Mammary epithelial cell (primary cell): Measurements from ENCODE around the gene TCERG1L.

ENCODE experiments used
- CTCF ChIP-seq, 2 donors: IDR thresholded peaks in 1 of 2; conservative IDR thresholded peaks in 1 of 2; 2 replicates each; pipeline ENCODE4 v1.5.1; 2011 to 2012; ENCODE audit warnings: inconsistent platforms in 2 of 2, low read length in 2 of 2, mild to moderate bottlenecking in 2 of 2, control low read depth in 1 of 2, low read depth in 1 of 2; ENCODE audit not compliant: insufficient read depth in 1 of 2; ENCODE audit errors: extremely low read depth in 1 of 2
- EZH2 ChIP-seq: IDR thresholded peaks from 2 replicates; pipeline ENCODE4 v1.6.1; 2012; ENCODE audit warnings: low read length, inconsistent platforms, borderline replicate concordance

DNA sequence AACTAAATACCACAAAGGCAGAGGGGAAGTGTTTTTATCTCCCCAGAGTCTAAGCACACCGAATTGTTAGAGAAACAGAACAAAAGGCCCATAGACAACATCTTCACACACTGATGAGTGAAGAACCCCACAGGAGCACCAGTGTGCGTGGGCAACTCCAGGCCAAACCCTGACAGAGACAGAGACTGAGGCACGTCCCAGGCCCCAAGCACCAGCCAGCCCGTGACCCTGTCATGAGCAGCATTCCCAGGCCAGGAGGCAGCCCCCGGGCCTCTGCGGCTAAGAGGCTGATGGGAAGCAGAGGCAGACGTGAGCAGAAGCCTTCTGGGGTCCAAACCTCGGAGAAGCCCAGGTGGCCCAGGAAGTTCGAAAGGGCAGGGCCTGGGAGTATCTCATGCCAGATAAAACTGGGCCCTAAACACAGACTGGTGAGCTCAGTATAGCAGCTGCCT lies 184.4 kb downstream of the TCERG1L start:
- TF ChIP-seq EZH2, result no peak
- no peak for TF ChIP-seq CTCF (conservative IDR thresholded peaks at IDR 0.05 in 1 of 2, IDR thresholded peaks at IDR 0.05 in 1 of 2; ENCODE audit: extremely low read depth in 1 of 2, insufficient read depth in 1 of 2, low read depth in 1 of 2, low read length in 2 of 2)
